T47D (cell line): ENCODE data around the gene ZNF335.

Experiments
- DNase-seq, 2 experiments: peaks; one replicate each; pipeline versions ENCODE4 v3.0.0 to v3.0.0-alpha.2; 2011 to 2012; ENCODE audit warnings: low read depth in 1 of 2, low spot score in 1 of 2
- JUND ChIP-seq: IDR thresholded peaks from 2 replicates; pipeline ENCODE4 v1.6.1; 2012; ENCODE audit warnings: low read depth
- in situ Hi-C: cut with HindIII; loops from 2 replicates; pipeline ENCODE4 v1.10.0; 2016; ENCODE audit warnings: low sequenced_read_pairs, low pct_unique_long_range_greater_than_20kb

ZNF335 gene, protein sequence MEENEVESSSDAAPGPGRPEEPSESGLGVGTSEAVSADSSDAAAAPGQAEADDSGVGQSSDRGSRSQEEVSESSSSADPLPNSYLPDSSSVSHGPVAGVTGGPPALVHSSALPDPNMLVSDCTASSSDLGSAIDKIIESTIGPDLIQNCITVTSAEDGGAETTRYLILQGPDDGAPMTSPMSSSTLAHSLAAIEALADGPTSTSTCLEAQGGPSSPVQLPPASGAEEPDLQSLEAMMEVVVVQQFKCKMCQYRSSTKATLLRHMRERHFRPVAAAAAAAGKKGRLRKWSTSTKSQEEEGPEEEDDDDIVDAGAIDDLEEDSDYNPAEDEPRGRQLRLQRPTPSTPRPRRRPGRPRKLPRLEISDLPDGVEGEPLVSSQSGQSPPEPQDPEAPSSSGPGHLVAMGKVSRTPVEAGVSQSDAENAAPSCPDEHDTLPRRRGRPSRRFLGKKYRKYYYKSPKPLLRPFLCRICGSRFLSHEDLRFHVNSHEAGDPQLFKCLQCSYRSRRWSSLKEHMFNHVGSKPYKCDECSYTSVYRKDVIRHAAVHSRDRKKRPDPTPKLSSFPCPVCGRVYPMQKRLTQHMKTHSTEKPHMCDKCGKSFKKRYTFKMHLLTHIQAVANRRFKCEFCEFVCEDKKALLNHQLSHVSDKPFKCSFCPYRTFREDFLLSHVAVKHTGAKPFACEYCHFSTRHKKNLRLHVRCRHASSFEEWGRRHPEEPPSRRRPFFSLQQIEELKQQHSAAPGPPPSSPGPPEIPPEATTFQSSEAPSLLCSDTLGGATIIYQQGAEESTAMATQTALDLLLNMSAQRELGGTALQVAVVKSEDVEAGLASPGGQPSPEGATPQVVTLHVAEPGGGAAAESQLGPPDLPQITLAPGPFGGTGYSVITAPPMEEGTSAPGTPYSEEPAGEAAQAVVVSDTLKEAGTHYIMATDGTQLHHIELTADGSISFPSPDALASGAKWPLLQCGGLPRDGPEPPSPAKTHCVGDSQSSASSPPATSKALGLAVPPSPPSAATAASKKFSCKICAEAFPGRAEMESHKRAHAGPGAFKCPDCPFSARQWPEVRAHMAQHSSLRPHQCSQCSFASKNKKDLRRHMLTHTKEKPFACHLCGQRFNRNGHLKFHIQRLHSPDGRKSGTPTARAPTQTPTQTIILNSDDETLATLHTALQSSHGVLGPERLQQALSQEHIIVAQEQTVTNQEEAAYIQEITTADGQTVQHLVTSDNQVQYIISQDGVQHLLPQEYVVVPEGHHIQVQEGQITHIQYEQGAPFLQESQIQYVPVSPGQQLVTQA (N-terminal part only)

DNA sequence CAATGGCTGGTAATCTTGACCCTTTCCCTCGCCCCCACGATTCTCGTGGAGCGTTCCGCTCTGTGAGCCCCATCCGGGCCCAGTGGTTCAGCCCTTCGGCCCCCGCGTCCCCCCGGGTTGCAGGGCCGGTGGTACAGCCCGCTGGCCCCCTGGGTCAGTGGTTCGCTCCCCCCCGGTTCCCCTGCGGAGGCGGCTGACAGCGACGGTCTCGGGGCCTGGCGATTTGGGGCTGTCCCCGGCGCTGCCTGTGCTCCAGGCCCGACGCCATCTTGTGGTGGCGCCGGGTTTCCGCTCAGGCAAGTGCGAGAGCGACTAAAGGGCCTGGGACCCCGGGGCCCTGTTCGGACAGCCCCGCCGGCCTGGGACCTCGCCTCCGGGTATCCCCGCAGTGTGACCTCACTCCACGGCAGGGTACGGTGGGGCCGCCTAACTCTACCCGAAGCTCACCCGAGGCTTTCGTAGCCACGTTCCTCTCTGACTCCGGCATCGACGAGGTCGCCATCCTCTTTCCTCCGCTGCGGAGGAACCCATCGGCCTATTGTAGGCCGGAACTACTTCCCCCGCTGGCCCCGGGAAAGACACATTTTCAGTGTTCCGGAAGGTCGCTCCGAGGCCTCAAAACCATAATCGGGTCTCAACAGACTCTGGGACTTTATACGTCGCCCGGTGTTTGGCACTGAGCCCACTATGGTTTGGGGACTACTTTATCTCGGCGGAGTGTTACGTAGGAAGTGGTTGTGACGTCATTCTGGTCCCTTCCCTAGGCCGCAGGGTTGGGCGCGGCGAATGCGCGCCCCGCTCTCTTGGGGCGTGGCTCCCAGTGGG lies at the start of gene ZNF335:
Gene ZNF335, minus strand, starts transcription at position 529 of the 825 bp plus-strand sequence. CDS start 793 bp downstream, outside the sequence.
- DNase-seq = peak; percentile 94 to 99
- in situ Hi-C loops = no loop called here
- TF ChIP-seq JUND = peak; percentile 85

DNA sequence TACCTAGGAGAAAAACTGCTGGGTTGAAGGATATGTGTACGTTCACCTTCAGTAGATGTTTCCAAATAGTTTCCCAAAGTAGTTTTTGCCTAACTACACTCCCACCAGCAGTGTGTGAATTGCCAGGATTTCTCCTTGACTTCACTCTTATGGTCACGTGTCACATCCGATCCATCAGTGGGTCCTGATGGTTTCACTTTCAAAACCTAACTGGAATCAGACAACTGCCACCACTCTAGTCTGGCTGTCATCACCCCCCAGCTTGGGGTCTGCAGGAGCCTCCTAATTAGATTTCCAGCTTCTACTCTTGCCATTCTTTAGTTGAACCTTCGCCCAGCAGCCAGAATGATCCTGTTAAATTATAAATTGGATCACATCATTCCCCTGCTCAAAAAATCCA lies 48.6 kb upstream of the ZNF335 start:
- no peak for TF ChIP-seq JUND
- DNase-seq = no peak
- in situ Hi-C loops = no loop called here

DNA sequence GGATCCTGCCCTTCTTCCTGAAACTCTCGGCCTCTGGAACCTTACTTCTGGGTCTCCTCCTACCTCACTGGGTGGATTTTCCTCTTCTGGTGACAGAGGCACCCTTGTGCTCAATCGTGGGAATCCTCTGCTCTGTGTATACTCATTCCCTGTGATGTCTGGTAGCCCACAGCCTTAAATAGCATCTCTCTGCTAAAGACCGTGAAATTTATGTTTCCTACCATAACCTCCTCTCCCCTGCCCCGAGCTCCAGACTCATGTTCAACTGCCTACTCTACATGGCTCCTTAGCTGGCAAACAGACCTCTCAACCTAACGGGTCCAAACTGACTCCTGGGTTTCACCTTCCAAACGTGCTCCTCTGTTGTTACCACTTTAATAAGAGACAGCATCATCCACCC lies 46.6 kb upstream of the ZNF335 start:
- in situ Hi-C loops = no loop called here
- no peak for DNase-seq
- no peak for TF ChIP-seq JUND

DNA sequence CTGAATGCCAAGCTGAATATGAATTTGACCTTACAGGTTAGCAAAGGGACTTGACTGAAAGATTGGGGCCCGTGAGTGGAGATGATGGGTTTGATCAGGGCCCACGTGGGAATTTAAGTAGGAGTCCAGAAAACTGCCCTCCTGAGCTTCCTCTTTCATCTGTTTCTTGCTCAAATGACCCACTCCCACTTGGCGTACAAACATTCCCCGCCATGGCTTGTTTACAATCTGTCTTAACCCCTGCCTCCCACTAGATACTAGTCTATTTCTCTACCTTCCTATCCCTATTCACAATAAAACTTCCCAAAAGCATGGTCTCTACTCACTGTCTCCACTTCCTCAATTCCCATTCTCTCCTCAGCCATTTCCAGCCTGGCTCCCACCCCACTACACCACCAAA lies 46.1 kb upstream of the ZNF335 start:
- no peak for DNase-seq
- in situ Hi-C loops = no loop called here
- no peak for TF ChIP-seq JUND

DNA sequence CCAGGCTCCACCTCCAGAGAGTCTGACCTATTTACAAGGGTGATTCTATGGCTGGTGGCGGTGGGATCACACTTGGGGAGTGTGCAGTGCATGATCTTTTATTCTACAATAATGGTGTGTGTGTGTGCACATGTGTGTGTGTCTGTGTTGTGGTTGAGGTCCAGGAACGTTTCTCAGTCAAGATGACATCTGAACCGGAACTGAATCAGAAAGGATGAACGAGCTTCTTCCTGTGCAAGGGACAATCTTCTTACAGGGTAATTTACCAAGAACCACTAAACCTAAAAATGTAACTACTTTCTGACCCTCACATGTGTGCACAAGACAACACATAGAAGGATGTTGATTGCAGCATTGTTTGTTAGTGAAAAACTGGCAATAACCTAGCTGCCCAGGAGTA lies 45.3 kb upstream of the ZNF335 start:
- TF ChIP-seq JUND = no peak
- DNase-seq = no peak
- in situ Hi-C loops = no loop called here

DNA sequence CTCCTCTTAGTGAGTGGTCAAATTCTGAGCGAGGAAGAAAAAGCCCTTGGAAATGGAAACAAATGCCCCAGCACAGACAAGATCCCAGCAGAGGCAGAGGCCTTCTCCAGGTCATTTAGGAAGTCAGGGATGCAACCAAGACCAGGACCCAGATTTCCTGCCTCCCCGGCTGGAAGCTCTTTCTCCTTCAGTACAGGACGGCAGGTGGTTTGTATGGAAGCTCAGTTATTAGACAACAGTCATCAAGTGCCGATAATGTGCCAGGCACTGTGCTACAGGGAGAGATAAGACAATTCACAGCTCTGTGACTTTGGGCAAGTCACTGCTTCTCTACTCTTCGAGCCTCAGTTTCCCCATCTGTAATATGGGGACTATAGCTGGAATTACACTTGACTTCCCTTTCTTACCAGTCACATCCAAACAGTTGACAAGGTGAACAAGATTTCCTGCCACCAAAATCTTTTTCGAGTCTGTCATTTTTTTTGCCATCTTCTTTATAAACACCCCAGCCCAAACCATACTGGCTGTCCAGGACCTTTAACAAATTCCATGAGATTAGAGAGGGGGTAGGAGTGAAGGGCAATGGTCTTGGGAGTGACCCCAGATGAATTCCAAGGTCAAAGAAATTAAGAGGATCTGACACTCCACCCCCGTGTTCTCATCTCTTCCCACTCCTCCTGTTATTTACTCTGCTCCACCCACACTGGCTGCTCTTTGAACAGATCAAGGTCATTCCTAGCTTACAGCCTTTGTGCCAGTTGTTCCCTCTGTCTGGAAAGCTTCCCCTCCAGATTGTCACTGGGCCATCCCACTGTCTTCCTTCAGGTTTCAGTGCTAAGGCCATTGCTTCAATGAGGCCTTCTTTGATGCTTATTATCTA lies 42.8 kb upstream of the ZNF335 start:
- TF ChIP-seq JUND = no peak
- no peak for DNase-seq

DNA sequence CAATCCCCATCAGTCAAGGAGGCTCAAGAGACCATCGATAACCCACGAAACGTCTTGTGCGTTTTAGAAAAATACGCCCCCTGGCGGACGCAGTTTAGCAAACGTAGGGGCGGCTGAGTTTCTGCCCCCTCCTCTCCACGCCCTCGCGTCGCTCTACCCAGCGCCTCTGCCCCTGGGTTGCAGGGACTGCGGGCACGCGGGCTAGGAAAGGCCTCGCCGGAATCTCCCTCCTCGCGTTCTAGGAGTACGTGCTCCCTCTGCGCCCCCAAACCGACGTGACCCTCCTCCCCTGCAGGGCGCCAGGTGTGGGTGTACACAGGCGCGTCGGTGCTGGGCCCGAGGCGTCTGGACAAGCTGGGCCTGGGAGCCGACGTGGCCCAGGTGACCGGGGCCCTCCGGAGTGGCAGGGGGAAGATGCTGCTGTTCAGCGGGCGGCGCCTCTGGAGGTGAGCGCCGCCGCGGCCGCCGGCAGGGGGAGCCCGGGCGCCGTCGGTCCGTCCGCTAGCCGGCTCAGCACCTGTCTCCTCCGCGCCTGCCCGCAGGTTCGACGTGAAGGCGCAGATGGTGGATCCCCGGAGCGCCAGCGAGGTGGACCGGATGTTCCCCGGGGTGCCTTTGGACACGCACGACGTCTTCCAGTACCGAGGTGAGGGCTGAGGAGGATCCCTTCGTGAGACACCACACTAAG lies 42.0 kb upstream of the ZNF335 start:
- peak; percentile 86 to 88 for DNase-seq
- in situ Hi-C loops = no loop called here
- no peak for TF ChIP-seq JUND

More for the DNA sequence above, 42.8 kb upstream of the ZNF335 start:
- in situ Hi-C loops = no loop called here

DNA sequence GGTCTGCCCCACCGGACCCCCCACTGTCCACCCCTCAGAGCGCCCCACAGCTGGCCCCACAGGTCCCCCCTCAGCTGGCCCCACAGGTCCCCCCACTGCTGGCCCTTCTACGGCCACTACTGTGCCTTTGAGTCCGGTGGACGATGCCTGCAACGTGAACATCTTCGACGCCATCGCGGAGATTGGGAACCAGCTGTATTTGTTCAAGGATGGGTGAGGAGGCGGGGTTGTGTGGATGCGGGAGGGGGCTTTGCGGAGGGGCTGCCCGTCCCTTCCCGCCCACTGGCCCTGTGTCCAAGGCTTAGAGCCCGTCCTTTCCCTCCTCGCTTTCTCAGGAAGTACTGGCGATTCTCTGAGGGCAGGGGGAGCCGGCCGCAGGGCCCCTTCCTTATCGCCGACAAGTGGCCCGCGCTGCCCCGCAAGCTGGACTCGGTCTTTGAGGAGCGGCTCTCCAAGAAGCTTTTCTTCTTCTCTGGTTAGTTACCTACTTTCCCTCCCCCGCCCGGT lies 41.4 kb upstream of the ZNF335 start:
- in situ Hi-C loops = no loop called here
- no peak for TF ChIP-seq JUND
- DNase-seq = no peak

DNA sequence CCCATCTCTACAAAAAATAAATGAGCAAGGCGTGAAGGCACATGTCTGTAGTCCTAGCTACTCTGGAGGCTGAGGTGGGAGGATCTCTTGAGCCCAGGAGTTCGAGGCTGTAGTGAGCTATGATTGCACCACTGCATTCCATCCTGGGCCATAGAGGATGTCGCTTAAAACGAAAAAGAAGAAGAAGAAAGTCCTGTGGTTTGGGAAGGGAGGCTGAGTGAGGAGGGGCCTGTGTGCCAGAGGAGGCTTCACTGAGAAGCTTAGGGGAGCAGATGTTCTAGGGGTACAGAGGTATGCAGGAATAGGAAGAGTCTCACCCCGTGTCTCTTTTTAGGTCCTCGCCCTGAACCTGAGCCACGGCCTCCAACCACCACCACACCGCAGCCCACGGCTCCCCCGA lies 40.9 kb upstream of the ZNF335 start:
- DNase-seq = no peak
- in situ Hi-C loops = no loop called here
- no peak for TF ChIP-seq JUND

DNA sequence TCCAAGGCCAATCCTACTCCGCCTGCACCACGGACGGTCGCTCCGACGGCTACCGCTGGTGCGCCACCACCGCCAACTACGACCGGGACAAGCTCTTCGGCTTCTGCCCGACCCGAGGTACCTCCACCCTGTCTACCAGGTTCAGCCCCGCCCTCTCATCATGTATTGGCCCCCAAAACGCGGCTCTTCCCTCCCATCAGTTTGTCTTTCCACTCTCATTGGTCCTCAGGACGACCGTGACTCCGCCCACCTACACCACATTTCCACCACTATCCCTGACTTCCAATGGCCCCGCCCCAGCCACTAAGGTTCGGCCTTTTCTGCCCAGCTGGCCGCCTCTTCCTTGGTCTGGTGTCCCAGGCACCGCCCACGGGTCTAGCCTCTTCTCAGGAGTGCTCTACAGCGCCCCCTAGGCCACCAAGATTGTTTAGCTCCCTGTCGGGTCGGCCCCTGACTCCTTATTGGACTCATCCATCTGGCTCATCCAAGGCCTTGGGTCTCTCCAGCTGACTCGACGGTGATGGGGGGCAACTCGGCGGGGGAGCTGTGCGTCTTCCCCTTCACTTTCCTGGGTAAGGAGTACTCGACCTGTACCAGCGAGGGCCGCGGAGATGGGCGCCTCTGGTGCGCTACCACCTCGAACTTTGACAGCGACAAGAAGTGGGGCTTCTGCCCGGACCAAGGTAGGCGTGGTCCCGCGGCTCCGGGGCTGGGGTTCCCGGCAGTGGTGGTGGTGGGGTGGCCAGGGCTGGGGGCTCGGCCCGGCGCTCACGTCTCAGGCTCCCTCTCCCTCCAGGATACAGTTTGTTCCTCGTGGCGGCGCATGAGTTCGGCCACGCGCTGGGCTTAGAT lies 39.9 kb upstream of the ZNF335 start:
- peak in 1 of 2 experiments; percentile 79 for DNase-seq
- no peak for TF ChIP-seq JUND
- in situ Hi-C loops = no loop called here
